ENCODE results near the gene PCDH9.

GRCh38 chr13:67146523-67147130, 83.5 kb downstream of the PCDH9 start:
- TF ChIP-seq CTCF (IDR thresholded peaks at IDR 0.05; ENCODE audit: low read depth, low read length) (no peak), POLR2A (IDR thresholded peaks at IDR 0.05; ENCODE audit: extremely low read depth, insufficient read length) (no peak), MAX (IDR thresholded peaks at IDR 0.05; ENCODE audit: low read depth, low read length) (no peak), MYC (IDR thresholded peaks at IDR 0.05; ENCODE audit: low read depth, low read length) (no peak)
